Bronchial epithelial cell (primary cell): ENCODE data around the gene COL4A4. TPM values are rescaled to one million over a fixed set of nuclear protein-coding genes. Genes with fewer than 3 reads are reported as not detected.
"Not testable (repeated sequence)": the region's sequence is repeated elsewhere in the genome, so short reads cannot be mapped to it uniquely, and the experiment has no call there.

Experiments used
- DNase-seq: peaks from one replicate; pipeline ENCODE4 v3.0.0-alpha.2; 2010; ENCODE audit warnings: low read depth
- FAIRE-seq: peaks from 2 replicates; lab custom pipeline; 2011; peaks lifted over from hg19 to GRCh38; lab: Jason Lieb, UNC
- H3K27me3 ChIP-seq: 2 replicates; pipeline ENCODE4 v1.5.1; 2011; ENCODE audit warnings: low read length; ENCODE audit not compliant: control insufficient read depth, insufficient read depth
- H3K36me3 ChIP-seq: 2 replicates; pipeline ENCODE4 v1.5.1; 2011; ENCODE audit warnings: low read length; ENCODE audit not compliant: control insufficient read depth, insufficient read depth
- H3K4me3 ChIP-seq: 2 replicates; pipeline ENCODE4 v1.5.1; 2011; ENCODE audit warnings: mild to moderate bottlenecking, low read depth, low read length, control low read depth
- CTCF ChIP-seq: IDR thresholded peaks from 2 replicates; pipeline ENCODE4 v1.5.1; 2011; ENCODE audit warnings: mild to moderate bottlenecking, moderate library complexity, low read length, control low read depth, inconsistent platforms; ENCODE audit not compliant: insufficient read depth, severe bottlenecking
- total RNA-seq: library from RNA; depleted of rRNA; stranded (reverse); fragments of >200 nt; gene quantifications from 2 replicates; pipeline ENCODE4 v1.2.1, GENCODE V29; 2014

Gene COL4A4
- total RNA-seq, 1 donor from 2014 or later = under 0.01 TPM

DNA sequence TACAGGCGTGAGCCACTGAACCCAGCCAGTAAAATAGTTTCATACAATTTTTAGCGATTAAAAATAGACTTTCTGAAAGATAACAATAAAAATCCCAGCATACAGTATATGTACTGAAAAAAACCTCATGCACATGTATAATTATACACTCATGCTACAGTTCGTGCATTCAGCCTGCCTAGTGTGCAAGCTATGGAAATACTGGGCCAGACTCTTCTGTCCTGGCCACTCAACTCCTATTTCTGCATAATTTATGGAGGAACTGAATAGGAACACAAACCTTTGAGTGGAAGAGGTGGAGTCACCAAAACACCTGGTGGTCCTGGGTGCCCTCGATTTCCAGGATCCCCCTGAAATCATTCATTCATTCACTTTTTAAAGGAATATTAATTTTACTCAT lies 64.7 kb downstream of the COL4A4 start:
- DNase-seq = no peak
- H3K4me3 ChIP-seq = no peak overlapping the region
- H3K27me3 ChIP-seq = no peaks in the 10 kb centered on the region
- H3K36me3 ChIP-seq = no peaks in the 10 kb centered on the region
- no peak for FAIRE-seq
- no peak for TF ChIP-seq CTCF

GRCh38 chr2:227098162-227098515 lies 65.9 kb downstream of the COL4A4 start:
- Histone ChIP-seq H3K36me3 (no peaks in the 10 kb centered on the region), H3K27me3 (no peaks in the 10 kb centered on the region), H3K4me3 (no peak overlapping the region)
- no peak for FAIRE-seq
- no peak for DNase-seq
- no peak for TF ChIP-seq CTCF

DNA sequence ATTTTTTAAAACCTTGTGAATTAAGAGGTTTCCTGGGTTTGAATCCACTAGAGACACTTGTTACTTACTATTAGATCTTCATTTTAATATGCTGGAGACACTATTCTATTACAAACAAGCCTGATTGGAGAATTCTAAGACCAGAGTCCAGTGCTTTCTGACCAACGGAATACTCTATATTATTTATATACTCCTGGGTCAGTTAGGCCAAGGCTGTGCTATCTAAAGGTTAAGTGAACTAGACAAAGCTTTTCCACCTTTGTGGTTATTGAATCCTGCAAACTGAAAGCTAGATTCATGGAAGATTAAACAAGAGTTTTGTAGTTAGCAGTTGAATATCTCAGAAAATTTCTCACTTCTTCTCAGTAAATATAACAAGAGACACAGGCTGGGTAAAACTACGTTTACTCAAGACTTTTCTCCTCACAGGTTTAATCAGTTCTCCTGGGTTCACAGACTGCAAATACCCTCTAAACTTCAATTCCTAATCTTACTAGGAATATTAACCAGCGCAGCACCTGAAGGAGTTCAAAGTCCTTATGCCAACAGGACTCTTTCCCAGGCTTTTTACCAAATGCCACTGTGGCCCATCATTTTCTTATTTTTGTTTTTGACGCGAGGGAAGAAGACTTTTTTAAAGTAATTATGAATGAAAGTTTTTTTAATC lies 66.4 kb downstream of the COL4A4 start:
- DNase-seq (no peak), FAIRE-seq (no peak)
- no peaks in the 10 kb centered on the region for H3K27me3 ChIP-seq
- TF ChIP-seq CTCF = no peak
- H3K36me3 ChIP-seq = no peaks in the 10 kb centered on the region
- H3K4me3 ChIP-seq = no peak overlapping the region

- FAIRE-seq = no peak
Measured at GRCh38 chr2:227095346-227095745, 68.7 kb downstream of the COL4A4 start.

GRCh38 chr2:227082286-227082685 lies 81.7 kb downstream of the COL4A4 start:
- Histone ChIP-seq H3K4me3 (no peak overlapping the region), H3K27me3 (no peaks in the 10 kb centered on the region), H3K36me3 (no peaks in the 10 kb centered on the region)
- FAIRE-seq = no peak
- DNase-seq = peak; percentile 23
- TF ChIP-seq CTCF = no peak

More at GRCh38 chr2:227095346-227095745, 68.7 kb downstream of the COL4A4 start:
- no peak for TF ChIP-seq CTCF
- H3K4me3 ChIP-seq = no peak overlapping the region
- DNase-seq = no peak
- H3K27me3 ChIP-seq = no peaks in the 10 kb centered on the region
- H3K36me3 ChIP-seq = no peaks in the 10 kb centered on the region

GRCh38 chr2:227079726-227080125 lies 84.3 kb downstream of the COL4A4 start:
- Histone ChIP-seq H3K36me3 (no peaks in the 10 kb centered on the region), H3K27me3 (no peaks in the 10 kb centered on the region), H3K4me3 (no peak overlapping the region)
- no peak for TF ChIP-seq CTCF
- no peak for FAIRE-seq
- no peak for DNase-seq

- not testable (repeated sequence) for FAIRE-seq
Measured at GRCh38 chr2:227065065-227065464, 98.9 kb downstream of the COL4A4 start.

More at GRCh38 chr2:227065065-227065464, 98.9 kb downstream of the COL4A4 start:
- DNase-seq, H3K36me3 ChIP-seq, H3K4me3 ChIP-seq, H3K27me3 ChIP-seq: not testable (repeated sequence)
